Measurements from ENCODE around the gene HAUS7. TPM values are rescaled to one million over a fixed set of nuclear protein-coding genes. Genes with fewer than 3 reads are reported as not detected.
A peak's percentile ranks its signal among the peaks of the same experiment; 100 is the strongest.

The HAUS7 gene
- total RNA-seq, 6 donors from 2014 or later = 3.7 to 61.8 (median 23.0) TPM

GRCh38 chrX:153414856-153415510, 55.4 kb downstream of the HAUS7 start:
- Histone ChIP-seq H3K4me1 (peaks cover 0 to 13% (median 4%) of the 10 kb centered on the region in 4 donors), H3K27me3 (no peaks in the 10 kb centered on the region), H3K36me3 (no peaks in the 10 kb centered on the region), H3K4me3 (no peak overlapping the region), H3K27ac (peak overlapping the region; percentile 12 to 68 (median 36)), H3K9me3 (no peaks in the 10 kb centered on the region)
- ATAC-seq (ENCODE audit: low FRiP score in 2 of 2) (peak in 1 of 2 donors; percentile 53), DNase-seq (peak in 1 of 2 donors; percentile 36)
- 39 to 53% methylated on average over 3 to 9 of the region's 9 CpGs for WGBS, 2 donors
- TF ChIP-seq CTCF (IDR thresholded peaks at IDR 0.05) = no peak
- peak in 1 of 4 donors; percentile 31 for TF ChIP-seq EP300 (IDR thresholded peaks at IDR 0.05)
- TF ChIP-seq POLR2A (IDR thresholded peaks at IDR 0.05) = no peak
- peak; percentile 17 to 63 for TF ChIP-seq POLR2AphosphoS5 (IDR thresholded peaks at IDR 0.05)

DNA sequence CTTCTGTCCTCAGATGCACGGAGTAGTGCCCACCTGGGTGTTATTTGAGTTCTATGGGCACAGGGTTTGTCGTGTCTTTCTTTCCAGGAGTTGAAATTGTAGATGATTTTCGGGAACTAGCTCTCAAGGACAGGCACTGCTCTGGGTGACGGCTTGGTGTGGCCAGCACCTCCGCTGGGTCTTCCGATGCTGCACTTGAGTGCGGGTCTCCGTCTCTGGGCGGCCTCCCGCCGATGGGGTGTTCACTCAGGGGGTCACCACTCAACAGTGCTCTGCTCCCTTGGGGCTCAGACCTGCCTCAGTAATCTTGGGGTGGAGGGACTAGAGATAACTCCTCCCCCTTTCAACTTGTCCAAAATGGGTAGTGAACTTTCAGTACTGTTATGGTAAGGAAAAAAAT, 56.6 kb downstream of the HAUS7 start:
- H3K9me3 ChIP-seq = no peaks in the 10 kb centered on the region
- TF ChIP-seq POLR2A (IDR thresholded peaks at IDR 0.05) (no peak), CTCF (IDR thresholded peaks at IDR 0.05) (no peak), POLR2AphosphoS5 (IDR thresholded peaks at IDR 0.05) (no peak), EP300 (IDR thresholded peaks at IDR 0.05) (no peak)
- no peaks in the 10 kb centered on the region for H3K27me3 ChIP-seq
- 90% methylated on average over 11 of the region's 11 CpGs; no CpG with 5 or more reads in 1 of the 2 donors for WGBS, 2 donors
- H3K36me3 ChIP-seq = no peaks in the 10 kb centered on the region
- no peak for ATAC-seq (ENCODE audit: low FRiP score in 2 of 2)
- H3K27ac ChIP-seq = no peak overlapping the region
- DNase-seq = no peak
- peaks cover 0 to 13% (median 4%) of the 10 kb centered on the region in 4 donors for H3K4me1 ChIP-seq
- no peak overlapping the region for H3K4me3 ChIP-seq

GRCh38 chrX:153412746-153413720, 57.3 kb downstream of the HAUS7 start:
- H3K9me3 ChIP-seq = no peaks in the 10 kb centered on the region
- ATAC-seq (ENCODE audit: low FRiP score in 2 of 2) (no peak), DNase-seq (no peak)
- peaks cover 0 to 13% (median 4%) of the 10 kb centered on the region in 4 donors for H3K4me1 ChIP-seq
- H3K27ac ChIP-seq = no peak overlapping the region
- TF ChIP-seq POLR2A (IDR thresholded peaks at IDR 0.05) (no peak), POLR2AphosphoS5 (IDR thresholded peaks at IDR 0.05) (no peak), CTCF (IDR thresholded peaks at IDR 0.05) (no peak), EP300 (IDR thresholded peaks at IDR 0.05) (no peak)
- no peaks in the 10 kb centered on the region for H3K36me3 ChIP-seq
- no peaks in the 10 kb centered on the region for H3K27me3 ChIP-seq
- 58 to 82% methylated on average over 5 to 23 of the region's 23 CpGs for whole genome bisulfite sequencing, 2 donors
- H3K4me3 ChIP-seq = peak overlapping the region in 2 of 4 donors; percentile 58 to 67

DNA sequence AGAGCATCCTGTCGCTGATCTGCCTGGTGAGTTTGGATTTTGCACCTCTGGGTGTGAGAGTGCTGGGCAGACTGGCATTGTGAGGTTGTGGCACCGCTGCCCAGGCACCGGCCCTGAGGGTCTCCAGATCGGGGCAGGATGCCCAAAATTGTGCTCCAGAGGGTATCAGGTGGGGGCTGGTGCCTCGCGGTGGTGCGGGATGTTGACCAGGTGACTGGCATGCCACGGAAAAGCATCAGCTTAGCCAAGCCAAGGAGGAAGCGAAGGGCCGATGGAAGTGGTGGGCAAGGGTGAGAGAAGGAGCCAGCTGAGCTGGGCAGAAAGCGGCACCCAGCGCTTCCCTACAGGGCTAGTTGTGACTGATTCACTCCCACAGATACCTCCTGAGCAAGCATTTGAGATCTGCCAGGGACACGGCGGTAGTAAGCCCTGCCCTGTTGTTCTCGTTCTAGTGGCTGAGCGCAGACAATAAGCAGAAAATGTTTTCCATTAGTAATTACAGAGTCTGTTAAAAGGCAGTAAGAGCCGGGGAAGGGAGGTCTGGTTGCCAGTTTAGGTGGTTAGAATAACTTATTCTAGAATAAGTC, 58.3 kb downstream of the HAUS7 start:
- 50 to 70% methylated on average over 1 to 17 of the region's 17 CpGs for WGBS, 2 donors

More for the DNA sequence above, 58.3 kb downstream of the HAUS7 start:
- H3K27me3 ChIP-seq = no peaks in the 10 kb centered on the region
- no peaks in the 10 kb centered on the region for H3K9me3 ChIP-seq
- H3K27ac ChIP-seq = peak overlapping the region in 3 of 4 donors; percentile 57 to 64 (median 61)
- no peak for TF ChIP-seq CTCF (IDR thresholded peaks at IDR 0.05)
- no peak for TF ChIP-seq POLR2A (IDR thresholded peaks at IDR 0.05)
- H3K4me1 ChIP-seq = peaks cover 0 to 13% (median 4%) of the 10 kb centered on the region in 4 donors
- DNase-seq = no peak
- no peaks in the 10 kb centered on the region for H3K36me3 ChIP-seq
- no peak for ATAC-seq (ENCODE audit: low FRiP score in 2 of 2)
- H3K4me3 ChIP-seq = peak overlapping the region; percentile 20 to 67 (median 52)
